Measurements from ENCODE around the gene EPX.

EPX gene

DNA sequence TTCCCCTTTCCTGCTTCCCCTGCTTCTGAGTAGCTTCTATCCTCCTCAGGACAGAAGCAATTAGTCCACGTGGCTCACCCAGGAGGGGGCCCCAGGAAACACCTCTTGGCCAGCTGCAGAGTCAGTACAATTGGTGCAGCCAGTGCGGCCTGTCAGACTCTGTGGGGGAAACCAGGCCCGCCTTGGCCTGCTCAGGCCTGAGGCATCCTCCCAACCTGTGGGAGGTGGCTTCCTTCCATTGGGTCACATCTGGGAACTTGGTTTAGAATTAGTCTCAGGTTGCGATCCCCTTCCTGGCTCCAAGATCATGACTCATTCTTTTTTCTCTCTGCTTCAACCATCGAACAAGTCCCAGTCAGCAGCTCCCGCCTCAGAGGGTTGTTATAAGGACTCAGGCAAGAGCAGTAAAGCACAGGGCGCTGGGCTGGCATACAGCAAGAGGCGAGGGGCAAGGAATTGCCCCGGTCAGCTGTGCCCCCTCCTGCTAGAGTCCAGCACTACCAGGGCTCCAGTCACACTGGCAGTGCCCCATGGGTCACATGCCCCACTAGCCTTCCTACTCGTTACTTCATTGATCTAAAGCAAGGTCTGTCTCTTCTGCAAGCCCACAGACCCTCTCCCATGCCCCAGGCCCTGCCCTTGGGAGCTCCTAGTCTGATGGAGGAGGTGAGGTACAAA, 8.1 kb upstream of the EPX start (continued):
- TF ChIP-seq, protein P1, sequence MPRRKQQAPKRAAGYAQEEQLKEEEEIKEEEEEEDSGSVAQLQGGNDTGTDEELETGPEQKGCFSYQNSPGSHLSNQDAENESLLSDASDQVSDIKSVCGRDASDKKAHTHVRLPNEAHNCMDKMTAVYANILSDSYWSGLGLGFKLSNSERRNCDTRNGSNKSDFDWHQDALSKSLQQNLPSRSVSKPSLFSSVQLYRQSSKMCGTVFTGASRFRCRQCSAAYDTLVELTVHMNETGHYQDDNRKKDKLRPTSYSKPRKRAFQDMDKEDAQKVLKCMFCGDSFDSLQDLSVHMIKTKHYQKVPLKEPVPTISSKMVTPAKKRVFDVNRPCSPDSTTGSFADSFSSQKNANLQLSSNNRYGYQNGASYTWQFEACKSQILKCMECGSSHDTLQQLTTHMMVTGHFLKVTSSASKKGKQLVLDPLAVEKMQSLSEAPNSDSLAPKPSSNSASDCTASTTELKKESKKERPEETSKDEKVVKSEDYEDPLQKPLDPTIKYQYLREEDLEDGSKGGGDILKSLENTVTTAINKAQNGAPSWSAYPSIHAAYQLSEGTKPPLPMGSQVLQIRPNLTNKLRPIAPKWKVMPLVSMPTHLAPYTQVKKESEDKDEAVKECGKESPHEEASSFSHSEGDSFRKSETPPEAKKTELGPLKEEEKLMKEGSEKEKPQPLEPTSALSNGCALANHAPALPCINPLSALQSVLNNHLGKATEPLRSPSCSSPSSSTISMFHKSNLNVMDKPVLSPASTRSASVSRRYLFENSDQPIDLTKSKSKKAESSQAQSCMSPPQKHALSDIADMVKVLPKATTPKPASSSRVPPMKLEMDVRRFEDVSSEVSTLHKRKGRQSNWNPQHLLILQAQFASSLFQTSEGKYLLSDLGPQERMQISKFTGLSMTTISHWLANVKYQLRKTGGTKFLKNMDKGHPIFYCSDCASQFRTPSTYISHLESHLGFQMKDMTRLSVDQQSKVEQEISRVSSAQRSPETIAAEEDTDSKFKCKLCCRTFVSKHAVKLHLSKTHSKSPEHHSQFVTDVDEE (CRISPR knock-in tag; IDR thresholded peaks at IDR 0.05), result no peak
- no peak for TF ChIP-seq BACH2 (CRISPR knock-in tag; IDR thresholded peaks at IDR 0.05; ENCODE audit: borderline replicate concordance)

DNA sequence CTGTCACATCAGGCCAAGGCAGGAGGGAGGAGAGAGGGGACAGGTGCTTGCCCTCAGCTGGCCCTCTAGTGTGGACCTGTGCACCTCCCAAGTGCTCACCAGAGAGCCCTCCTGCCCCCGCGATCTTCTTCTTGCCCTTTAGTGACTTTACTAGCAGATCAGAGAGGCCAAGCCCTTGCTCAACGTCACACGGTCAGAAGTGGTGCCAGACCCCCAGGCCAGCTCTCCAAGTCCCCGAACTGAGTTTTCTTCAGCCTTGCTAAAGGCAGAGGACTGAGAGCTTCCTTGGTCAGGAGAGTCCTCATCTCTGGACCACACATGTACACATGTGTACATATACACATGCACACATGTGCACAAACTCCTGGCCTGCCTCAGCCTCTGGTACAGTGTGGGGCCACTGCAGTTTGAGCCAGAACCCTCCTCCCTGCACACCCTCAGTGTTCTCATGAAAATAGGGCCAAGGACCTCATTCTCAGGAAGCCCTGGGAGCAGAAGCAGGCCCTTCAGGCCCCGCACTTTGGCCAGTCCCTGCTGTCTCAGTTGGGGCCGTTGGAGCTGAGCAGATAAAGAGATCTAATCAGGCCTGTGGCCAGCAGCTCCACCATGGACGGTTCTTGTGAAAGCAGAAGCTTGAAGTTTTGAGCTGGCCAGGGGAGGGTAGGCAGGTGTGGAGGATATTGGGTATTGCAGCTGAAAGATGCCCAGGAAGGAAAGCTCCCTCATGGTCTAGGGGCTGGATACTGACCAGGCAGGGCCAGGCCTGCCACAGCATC, 7.4 kb upstream of the EPX start:
- no peak for TF ChIP-seq ZNF565 (CRISPR knock-in tag; conservative IDR thresholded peaks at IDR 0.05; ENCODE audit: low read depth)
- TF ChIP-seq BACH2 (CRISPR knock-in tag; IDR thresholded peaks at IDR 0.05; ENCODE audit: borderline replicate concordance), result no peak
- no peak for TF ChIP-seq SNAI2 (CRISPR knock-in tag; IDR thresholded peaks at IDR 0.05)
- no peak for TF ChIP-seq ZFP30 (CRISPR knock-in tag; IDR thresholded peaks at IDR 0.05)
- TF ChIP-seq PPARA (CRISPR knock-in tag; IDR thresholded peaks at IDR 0.05; ENCODE audit: borderline replicate concordance), result no peak
- TF ChIP-seq, protein P2, sequence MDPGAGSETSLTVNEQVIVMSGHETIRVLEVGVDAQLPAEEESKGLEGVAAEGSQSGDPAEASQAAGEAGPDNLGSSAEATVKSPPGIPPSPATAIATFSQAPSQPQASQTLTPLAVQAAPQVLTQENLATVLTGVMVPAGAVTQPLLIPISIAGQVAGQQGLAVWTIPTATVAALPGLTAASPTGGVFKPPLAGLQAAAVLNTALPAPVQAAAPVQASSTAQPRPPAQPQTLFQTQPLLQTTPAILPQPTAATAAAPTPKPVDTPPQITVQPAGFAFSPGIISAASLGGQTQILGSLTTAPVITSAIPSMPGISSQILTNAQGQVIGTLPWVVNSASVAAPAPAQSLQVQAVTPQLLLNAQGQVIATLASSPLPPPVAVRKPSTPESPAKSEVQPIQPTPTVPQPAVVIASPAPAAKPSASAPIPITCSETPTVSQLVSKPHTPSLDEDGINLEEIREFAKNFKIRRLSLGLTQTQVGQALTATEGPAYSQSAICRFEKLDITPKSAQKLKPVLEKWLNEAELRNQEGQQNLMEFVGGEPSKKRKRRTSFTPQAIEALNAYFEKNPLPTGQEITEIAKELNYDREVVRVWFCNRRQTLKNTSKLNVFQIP (CRISPR knock-in tag; IDR thresholded peaks at IDR 0.05; ENCODE audit: borderline replicate concordance, low read depth), result no peak
- TF ChIP-seq GLIS3 (CRISPR knock-in tag; IDR thresholded peaks at IDR 0.05), result no peak
- no peak for ATAC-seq

DNA sequence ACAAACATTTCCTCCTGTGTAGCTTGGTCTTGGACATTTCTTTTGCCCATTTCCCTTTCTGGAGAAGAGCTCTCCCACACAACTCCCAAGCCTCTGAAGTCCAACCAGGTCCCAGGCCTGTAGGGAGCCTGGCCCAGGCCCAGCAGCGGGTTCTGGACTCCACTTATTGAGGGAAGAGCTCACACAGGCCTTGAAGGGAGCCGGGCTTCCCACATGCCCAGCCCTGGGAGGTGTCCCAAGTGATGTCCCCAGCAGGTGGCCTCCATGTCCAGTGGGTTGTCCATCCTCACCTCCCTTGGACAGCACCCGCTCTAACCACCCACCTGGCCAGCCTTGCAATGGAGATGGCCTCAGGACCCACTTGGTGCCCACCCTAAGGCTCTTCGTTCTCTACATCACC, 5.9 kb upstream of the EPX start:
- TF ChIP-seq, protein P3, sequence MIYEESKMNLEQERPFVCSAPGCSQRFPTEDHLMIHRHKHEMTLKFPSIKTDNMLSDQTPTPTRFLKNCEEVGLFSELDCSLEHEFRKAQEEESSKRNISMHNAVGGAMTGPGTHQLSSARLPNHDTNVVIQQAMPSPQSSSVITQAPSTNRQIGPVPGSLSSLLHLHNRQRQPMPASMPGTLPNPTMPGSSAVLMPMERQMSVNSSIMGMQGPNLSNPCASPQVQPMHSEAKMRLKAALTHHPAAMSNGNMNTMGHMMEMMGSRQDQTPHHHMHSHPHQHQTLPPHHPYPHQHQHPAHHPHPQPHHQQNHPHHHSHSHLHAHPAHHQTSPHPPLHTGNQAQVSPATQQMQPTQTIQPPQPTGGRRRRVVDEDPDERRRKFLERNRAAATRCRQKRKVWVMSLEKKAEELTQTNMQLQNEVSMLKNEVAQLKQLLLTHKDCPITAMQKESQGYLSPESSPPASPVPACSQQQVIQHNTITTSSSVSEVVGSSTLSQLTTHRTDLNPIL (CRISPR knock-in tag; IDR thresholded peaks at IDR 0.05; ENCODE audit: low read depth), result no peak
- TF ChIP-seq ARNTL (CRISPR knock-in tag; IDR thresholded peaks at IDR 0.05; ENCODE audit: borderline replicate concordance, low read depth), result no peak
- TF ChIP-seq OSR1 (CRISPR knock-in tag; IDR thresholded peaks at IDR 0.05), result no peak
- no peak for TF ChIP-seq ZNF565 (CRISPR knock-in tag; conservative IDR thresholded peaks at IDR 0.05; ENCODE audit: low read depth)
- no peak for TF ChIP-seq ZFP30 (CRISPR knock-in tag; IDR thresholded peaks at IDR 0.05)
- TF ChIP-seq, protein P1 (CRISPR knock-in tag; IDR thresholded peaks at IDR 0.05), result no peak
- no peak for TF ChIP-seq ZFP3 (CRISPR knock-in tag; IDR thresholded peaks at IDR 0.05)
- TF ChIP-seq ZC3H10 (CRISPR knock-in tag; IDR thresholded peaks at IDR 0.05), result no peak
- TF ChIP-seq, protein P4, sequence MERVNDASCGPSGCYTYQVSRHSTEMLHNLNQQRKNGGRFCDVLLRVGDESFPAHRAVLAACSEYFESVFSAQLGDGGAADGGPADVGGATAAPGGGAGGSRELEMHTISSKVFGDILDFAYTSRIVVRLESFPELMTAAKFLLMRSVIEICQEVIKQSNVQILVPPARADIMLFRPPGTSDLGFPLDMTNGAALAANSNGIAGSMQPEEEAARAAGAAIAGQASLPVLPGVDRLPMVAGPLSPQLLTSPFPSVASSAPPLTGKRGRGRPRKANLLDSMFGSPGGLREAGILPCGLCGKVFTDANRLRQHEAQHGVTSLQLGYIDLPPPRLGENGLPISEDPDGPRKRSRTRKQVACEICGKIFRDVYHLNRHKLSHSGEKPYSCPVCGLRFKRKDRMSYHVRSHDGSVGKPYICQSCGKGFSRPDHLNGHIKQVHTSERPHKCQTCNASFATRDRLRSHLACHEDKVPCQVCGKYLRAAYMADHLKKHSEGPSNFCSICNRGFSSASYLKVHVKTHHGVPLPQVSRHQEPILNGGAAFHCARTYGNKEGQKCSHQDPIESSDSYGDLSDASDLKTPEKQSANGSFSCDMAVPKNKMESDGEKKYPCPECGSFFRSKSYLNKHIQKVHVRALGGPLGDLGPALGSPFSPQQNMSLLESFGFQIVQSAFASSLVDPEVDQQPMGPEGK (CRISPR knock-in tag; IDR thresholded peaks at IDR 0.05; ENCODE audit: borderline replicate concordance), result no peak
- TF ChIP-seq ZNF8 (CRISPR knock-in tag; IDR thresholded peaks at IDR 0.05), result no peak
- no peak for TF ChIP-seq CSDC2 (CRISPR knock-in tag; IDR thresholded peaks at IDR 0.05)
- no peak for ATAC-seq

All from SK-N-SH treated with all-trans-retinoic acid at 6 μM for 48 hours (cell line).